NCI-H2227 (cell line): ENCODE data around the gene GHSR.

Experiments
- DNase-seq: peaks from one replicate; lab custom pipeline; 2025; ENCODE audit not compliant: unreplicated experiment; lab: John Stamatoyannopoulos, UW

The GHSR gene, protein sequence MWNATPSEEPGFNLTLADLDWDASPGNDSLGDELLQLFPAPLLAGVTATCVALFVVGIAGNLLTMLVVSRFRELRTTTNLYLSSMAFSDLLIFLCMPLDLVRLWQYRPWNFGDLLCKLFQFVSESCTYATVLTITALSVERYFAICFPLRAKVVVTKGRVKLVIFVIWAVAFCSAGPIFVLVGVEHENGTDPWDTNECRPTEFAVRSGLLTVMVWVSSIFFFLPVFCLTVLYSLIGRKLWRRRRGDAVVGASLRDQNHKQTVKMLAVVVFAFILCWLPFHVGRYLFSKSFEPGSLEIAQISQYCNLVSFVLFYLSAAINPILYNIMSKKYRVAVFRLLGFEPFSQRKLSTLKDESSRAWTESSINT

GRCh38 chr3:172447611-172448579 is at the start of gene GHSR:
TSS of gene GHSR (minus strand) at chr3:172448456. CDS start at chr3:172448413, 43 bp downstream.
- DNase-seq = no peak

DNA sequence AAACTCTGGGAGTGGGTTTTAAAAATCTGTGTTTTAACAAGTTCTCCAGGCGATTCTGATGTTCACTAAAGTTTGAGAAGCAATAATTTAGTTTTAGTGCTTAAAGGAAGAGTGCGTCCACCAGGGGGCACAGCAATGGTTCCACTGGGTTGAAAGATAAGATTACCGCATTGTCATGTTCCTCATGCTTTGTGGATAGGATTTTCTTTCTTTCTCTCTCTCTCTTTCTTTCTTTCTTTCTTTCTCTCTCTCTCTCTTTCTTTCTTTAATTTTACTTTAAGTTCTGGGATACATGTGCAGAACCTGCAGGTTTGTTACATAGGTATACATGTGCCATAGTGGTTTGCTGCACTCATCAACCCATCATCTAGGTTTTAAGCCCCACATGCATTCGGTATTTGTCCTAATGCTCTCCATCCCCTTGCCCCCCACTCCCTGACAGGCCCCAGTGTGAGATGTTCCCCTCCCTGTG is 42.0 kb upstream of the GHSR start:
- peak; percentile 72 for DNase-seq

GRCh38 chr3:172478116-172478515 is 29.9 kb upstream of the GHSR start:
- no peak for DNase-seq

- DNase-seq = no peak
Measured at GRCh38 chr3:172476347-172476746, 28.1 kb upstream of the GHSR start.

DNA sequence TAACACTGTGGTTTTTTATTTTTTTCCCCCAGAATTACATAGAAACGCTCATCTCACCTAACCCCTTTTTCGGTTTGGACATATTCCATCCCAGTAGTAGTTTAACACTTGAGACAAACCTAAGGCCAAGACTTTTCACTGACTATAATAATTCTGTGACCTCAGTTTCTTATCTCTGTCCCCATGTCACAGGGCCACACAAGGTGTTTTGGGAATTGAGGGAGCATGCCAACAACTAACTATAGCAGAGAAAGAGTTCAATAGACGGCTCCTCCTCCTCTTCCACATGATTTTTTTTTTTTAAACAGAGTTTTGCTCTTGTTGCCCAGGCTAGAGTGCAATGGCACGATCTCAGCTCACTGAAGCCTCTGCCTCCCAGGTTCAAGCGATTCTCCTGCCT is 27.4 kb upstream of the GHSR start:
- no peak for DNase-seq

DNA sequence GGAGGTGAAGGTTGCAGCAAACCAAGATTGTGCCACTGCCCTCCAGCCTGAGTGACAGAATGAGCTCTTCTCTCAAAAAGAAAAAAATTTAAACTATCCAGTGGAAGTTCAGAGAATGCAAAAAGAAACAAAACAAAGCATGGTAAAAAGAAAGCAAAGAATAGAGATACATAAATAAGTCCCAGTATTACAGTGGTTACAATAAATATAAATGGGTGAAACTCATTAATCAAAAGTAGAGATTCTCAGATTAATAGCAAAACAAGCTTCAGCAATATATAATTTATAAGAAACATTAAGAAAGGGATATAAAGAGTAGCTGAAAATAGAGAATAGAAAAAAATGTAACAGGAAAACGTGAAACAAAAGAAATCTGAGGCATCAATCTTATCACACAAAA is 23.6 kb upstream of the GHSR start:
- DNase-seq = no peak

GRCh38 chr3:172470588-172470987 is 22.3 kb upstream of the GHSR start:
- DNase-seq = no peak

GRCh38 chr3:172467170-172467824 is 19.0 kb upstream of the GHSR start:
- no peak for DNase-seq

DNA sequence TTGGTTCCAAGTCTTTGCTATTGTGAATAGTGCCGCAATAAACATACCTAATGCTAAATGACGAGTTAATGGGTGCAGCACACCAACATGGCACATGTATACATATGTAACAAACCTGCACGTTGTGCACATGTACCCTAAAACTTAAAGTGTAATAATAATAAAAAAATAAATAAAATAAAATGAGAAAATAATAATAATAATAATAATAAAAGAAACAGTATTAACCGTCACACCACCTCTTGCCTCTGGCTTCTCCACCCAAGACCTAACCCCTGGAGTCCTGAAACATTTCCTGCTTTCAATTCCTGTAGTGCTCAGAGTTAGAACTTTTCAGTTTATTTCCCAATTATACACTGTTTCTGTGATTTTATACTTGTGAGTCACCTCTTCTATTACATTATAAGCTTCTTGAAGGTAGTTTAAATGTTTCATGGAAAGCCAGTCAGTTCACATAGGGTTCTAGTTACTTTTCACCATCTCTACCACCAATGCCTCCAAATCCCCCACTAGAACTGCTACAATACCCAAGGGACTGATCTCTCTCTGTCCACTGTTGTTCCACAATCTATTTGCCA is 18.4 kb upstream of the GHSR start:
- DNase-seq = no peak

DNA sequence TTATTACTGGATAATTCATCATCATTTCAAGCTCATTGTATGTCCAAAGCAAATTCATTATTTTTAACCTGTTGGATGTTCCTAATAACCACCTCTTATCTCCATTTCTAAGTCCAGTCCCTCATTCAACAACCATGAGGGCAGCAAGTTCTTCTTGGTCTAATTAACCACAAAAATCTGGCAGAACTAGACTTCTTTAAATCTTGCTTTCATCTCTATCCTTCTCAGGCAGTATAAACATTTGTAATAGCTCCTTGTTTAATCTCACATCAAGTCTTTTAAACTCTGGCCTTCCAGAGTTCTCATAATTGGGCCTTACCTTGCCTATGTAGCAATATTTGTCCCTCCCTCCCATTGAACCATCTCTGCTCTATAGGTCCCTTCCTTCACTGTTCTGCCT is 17.0 kb upstream of the GHSR start:
- DNase-seq = no peak

DNA sequence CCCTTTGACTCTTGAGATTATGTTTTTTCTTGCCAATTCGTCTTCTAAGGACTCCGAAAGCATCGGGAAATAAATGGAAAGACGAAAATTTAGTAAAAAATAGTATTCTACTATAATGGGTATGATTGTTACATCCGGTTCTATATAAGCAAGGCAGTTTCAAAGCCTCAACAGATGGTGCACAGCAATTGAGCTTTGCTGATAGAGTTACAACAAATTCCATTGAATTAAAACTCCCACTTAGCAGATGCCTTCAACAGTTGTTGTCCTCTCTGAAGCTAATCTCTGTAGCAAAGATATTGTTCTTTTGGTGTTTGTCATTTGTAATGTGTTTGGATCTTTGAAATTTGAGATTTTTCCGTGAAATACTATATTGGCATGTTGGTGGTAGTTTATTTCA is 16.1 kb upstream of the GHSR start:
- DNase-seq = no peak

- peak; percentile 13 for DNase-seq
Measured at GRCh38 chr3:172461530-172462138, 13.4 kb upstream of the GHSR start.

GRCh38 chr3:172456404-172456803 is 8.1 kb upstream of the GHSR start:
- no peak for DNase-seq

DNA sequence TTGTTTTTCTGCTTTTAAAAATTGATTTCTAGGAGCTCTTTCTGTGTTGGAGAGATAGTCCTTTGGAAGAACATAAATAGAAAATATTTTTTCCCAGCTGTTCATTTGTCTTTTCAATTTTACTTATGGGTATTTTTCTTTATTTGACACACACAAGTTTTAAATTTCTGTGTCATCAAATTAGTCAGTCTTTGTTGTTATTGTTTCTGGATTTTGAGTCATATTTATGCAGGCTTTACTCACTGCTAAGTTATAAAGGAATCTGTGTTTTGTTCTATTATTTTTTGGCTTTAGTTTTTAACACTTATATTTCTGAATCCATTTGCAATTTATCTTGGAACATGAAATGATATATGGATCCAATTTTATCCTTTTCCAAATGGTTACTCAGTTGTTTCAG is 5.9 kb upstream of the GHSR start:
- DNase-seq = no peak

DNA sequence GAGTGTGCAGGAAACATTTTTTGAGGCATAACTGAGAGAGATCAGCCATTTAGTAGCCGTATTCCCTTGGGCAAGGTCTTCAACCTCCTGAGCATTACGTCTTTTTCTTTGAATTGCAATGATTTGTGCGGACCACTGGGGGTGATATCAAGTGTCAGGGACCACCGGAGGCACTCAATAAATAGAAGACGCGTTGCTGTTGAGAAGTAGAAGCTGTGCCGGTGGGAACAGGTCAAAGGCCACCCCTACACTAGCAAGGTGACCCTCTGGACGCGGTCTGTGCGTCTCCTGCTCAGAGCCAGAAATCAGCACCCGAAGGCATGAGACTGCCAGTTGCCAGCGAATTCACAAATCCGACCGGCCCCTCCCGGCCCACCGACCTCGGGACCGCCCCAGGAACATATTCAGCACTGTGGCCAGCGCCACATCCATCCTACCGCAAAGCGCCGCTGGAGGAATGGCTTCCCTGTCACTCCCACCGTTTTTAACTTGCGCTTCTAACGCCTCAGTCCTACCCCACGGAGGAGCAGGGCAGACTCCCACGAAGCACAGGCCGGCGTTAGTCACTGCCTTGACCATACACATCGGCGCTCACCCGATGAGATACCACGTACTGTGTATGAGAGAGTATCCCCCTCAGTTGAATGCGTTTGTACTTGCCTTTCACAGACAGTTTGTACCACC is 1.4 kb upstream of the GHSR start:
- DNase-seq = no peak

- DNase-seq = no peak
Measured at GRCh38 chr3:172448661-172449465, 607 bp upstream of the GHSR start.

DNA sequence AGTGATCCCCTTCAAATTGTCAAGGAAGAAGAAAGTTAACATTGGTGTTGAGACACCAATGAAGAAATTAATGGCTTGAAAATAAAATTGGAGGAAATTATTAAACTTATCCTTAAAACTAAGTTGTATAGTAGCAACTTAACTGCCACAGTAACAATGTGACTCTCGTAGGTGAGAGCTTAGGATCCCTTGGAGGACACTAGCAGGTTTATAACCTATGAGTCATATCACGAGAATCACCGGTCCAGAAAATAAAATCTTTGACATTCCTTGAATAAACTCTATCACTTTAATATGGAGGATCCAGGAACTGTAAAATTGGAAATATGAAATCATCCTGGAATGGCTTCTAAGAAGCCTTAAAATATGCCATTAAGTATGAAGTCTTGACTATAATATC is 2.1 kb downstream of the GHSR start:
- DNase-seq = no peak

- DNase-seq = no peak
Measured at GRCh38 chr3:172444821-172445220, 3.4 kb downstream of the GHSR start.

DNA sequence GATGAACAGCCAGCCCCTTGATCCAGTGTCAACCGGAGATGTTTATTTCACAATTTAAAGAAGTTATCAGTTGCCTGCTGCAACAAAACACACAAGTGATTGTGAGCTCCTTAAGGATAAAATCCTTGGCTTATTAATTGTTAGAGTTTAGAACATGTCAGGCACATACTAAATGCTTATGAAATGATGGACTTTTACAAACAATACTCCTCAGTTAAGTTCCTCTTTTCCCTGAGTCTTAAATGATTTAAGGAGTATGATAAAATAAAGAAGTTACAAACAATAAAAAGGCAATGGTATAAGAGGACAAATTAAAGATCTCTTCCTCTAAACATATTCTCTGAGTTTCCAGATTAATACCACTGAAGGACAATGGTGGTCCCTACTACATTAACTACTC is 5.7 kb downstream of the GHSR start:
- no peak for DNase-seq
